ES-I3 (cell line): ENCODE data around the gene EIPR1.

Experiments used
- H3K36me3 ChIP-seq: 2 replicates; pipeline ENCODE4 v1.6.1; 2013; ENCODE audit warnings: mild to moderate bottlenecking, low read length, control low read depth, moderate library complexity; ENCODE audit not compliant: insufficient read depth
- H3K4me1 ChIP-seq: 2 replicates; pipeline ENCODE4 v1.6.1; 2013; ENCODE audit warnings: mild to moderate bottlenecking, control low read depth, low read length; ENCODE audit not compliant: insufficient read depth
- H3K9ac ChIP-seq: 2 replicates; pipeline ENCODE4 v1.6.1; 2013; ENCODE audit warnings: low read depth, mild to moderate bottlenecking, low read length, moderate library complexity
- H3K9me3 ChIP-seq: 2 replicates; pipeline ENCODE4 v1.6.1; 2013; ENCODE audit warnings: mild to moderate bottlenecking, low read length, moderate library complexity; ENCODE audit not compliant: control insufficient read depth, insufficient read depth

EIPR1 gene

GRCh38 chr2:3233877-3234276, 143.7 kb downstream of the EIPR1 start:
- Histone ChIP-seq H3K36me3 (0 out of 2 replicates have a peak, but pooled peaks cover 3% of the 10 kb centered on the region), H3K9ac (no peak overlapping the region), H3K9me3 (peaks cover 4% of the 10 kb centered on the region; the same call in 1 of the 2 replicates), H3K4me1 (no peaks in the 10 kb centered on the region)

GRCh38 chr2:3229221-3229620, 148.4 kb downstream of the EIPR1 start:
- H3K4me1 ChIP-seq, result no peaks in the 10 kb centered on the region
- H3K36me3 ChIP-seq, result no peaks in the 10 kb centered on the region
- no peak overlapping the region for H3K9ac ChIP-seq
- peaks cover 7% of the 10 kb centered on the region for H3K9me3 ChIP-seq

GRCh38 chr2:3224681-3225080, 152.9 kb downstream of the EIPR1 start:
- no peaks in the 10 kb centered on the region for H3K36me3 ChIP-seq
- H3K9me3 ChIP-seq, result peaks cover 12% of the 10 kb centered on the region
- no peaks in the 10 kb centered on the region for H3K4me1 ChIP-seq
- no peak overlapping the region for H3K9ac ChIP-seq

- no peaks in the 10 kb centered on the region for H3K36me3 ChIP-seq
- H3K4me1 ChIP-seq, result no peaks in the 10 kb centered on the region
- no peak overlapping the region for H3K9ac ChIP-seq
- H3K9me3 ChIP-seq, result peaks cover 9% of the 10 kb centered on the region
Observed at GRCh38 chr2:3223080-3223923, 154.3 kb downstream of the EIPR1 start.

GRCh38 chr2:3222636-3223035, 155.0 kb downstream of the EIPR1 start:
- no peak overlapping the region for H3K9ac ChIP-seq
- no peaks in the 10 kb centered on the region for H3K36me3 ChIP-seq
- peaks cover 9% of the 10 kb centered on the region for H3K9me3 ChIP-seq
- no peaks in the 10 kb centered on the region for H3K4me1 ChIP-seq

- peaks cover 7% of the 10 kb centered on the region for H3K9me3 ChIP-seq
- H3K4me1 ChIP-seq, result no peaks in the 10 kb centered on the region
- no peak overlapping the region for H3K9ac ChIP-seq
- no peaks in the 10 kb centered on the region for H3K36me3 ChIP-seq
Observed at GRCh38 chr2:3219536-3219935, 158.1 kb downstream of the EIPR1 start.

- 0 out of 2 replicates have a peak, but pooled peaks cover 3% of the 10 kb centered on the region for H3K36me3 ChIP-seq
- H3K9me3 ChIP-seq, result peaks cover 7% of the 10 kb centered on the region
- H3K4me1 ChIP-seq, result no peaks in the 10 kb centered on the region
- no peak overlapping the region for H3K9ac ChIP-seq
Observed at GRCh38 chr2:3217646-3218045, 160.0 kb downstream of the EIPR1 start.

GRCh38 chr2:3216841-3217495, 160.7 kb downstream of the EIPR1 start:
- H3K4me1 ChIP-seq, result no peaks in the 10 kb centered on the region
- H3K9me3 ChIP-seq, result peaks cover 5% of the 10 kb centered on the region
- no peak overlapping the region for H3K9ac ChIP-seq
- H3K36me3 ChIP-seq, result 0 out of 2 replicates have a peak, but pooled peaks cover 3% of the 10 kb centered on the region

- H3K4me1 ChIP-seq, result no peaks in the 10 kb centered on the region
- no peaks in the 10 kb centered on the region for H3K9me3 ChIP-seq
- H3K9ac ChIP-seq, result no peak overlapping the region
- 0 out of 2 replicates have a peak, but pooled peaks cover 3% of the 10 kb centered on the region for H3K36me3 ChIP-seq
Observed at GRCh38 chr2:3214806-3215404, 162.7 kb downstream of the EIPR1 start.

GRCh38 chr2:3214065-3214464, 163.6 kb downstream of the EIPR1 start:
- H3K4me1 ChIP-seq, result no peaks in the 10 kb centered on the region
- no peaks in the 10 kb centered on the region for H3K9me3 ChIP-seq
- no peak overlapping the region for H3K9ac ChIP-seq
- H3K36me3 ChIP-seq, result 0 out of 2 replicates have a peak, but pooled peaks cover 3% of the 10 kb centered on the region

GRCh38 chr2:3212984-3213383, 164.6 kb downstream of the EIPR1 start:
- Histone ChIP-seq H3K36me3 (peaks cover 3% of the 10 kb centered on the region; the same call in 1 of the 2 replicates), H3K4me1 (no peaks in the 10 kb centered on the region), H3K9ac (no peak overlapping the region), H3K9me3 (no peaks in the 10 kb centered on the region)

- peaks cover 3% of the 10 kb centered on the region; the same call in 1 of the 2 replicates for H3K36me3 ChIP-seq
- no peaks in the 10 kb centered on the region for H3K4me1 ChIP-seq
- H3K9ac ChIP-seq, result no peak overlapping the region
- no peaks in the 10 kb centered on the region for H3K9me3 ChIP-seq
Observed at GRCh38 chr2:3212061-3212362, 165.6 kb downstream of the EIPR1 start.

- Histone ChIP-seq H3K36me3 (peaks cover 3% of the 10 kb centered on the region; the same call in 1 of the 2 replicates), H3K4me1 (no peaks in the 10 kb centered on the region), H3K9ac (no peak overlapping the region), H3K9me3 (no peaks in the 10 kb centered on the region)
Observed at GRCh38 chr2:3211256-3212060, 166.2 kb downstream of the EIPR1 start.

GRCh38 chr2:3210257-3210656, 167.4 kb downstream of the EIPR1 start:
- H3K36me3 ChIP-seq, result peaks cover 3% of the 10 kb centered on the region; the same call in 1 of the 2 replicates
- H3K9me3 ChIP-seq, result no peaks in the 10 kb centered on the region
- no peaks in the 10 kb centered on the region for H3K4me1 ChIP-seq
- H3K9ac ChIP-seq, result no peak overlapping the region
